GM23338 (cell line): ENCODE measurements around the gene RGS19. TPM values are rescaled to one million over a fixed set of nuclear protein-coding genes. Genes with fewer than 3 reads are reported as not detected.

Experiments
- ATAC-seq: fragments of 200-7000 bp; cut with Tn5 transposase; 3 replicates; pipeline ENCODE4 v1.9.1; 2020
- DNase-seq: peaks from one replicate; pipeline ENCODE4 v3.0.0-alpha.2; 2015; ENCODE audit warnings: low spot score
- H2AFZ ChIP-seq: fragments of 200-600 bp; sonication (generic); 2 replicates; pipeline ENCODE4 v1.8.0; 2016; ENCODE audit warnings: antibody characterized with exemption, mild to moderate bottlenecking, moderate library complexity
- H3F3A ChIP-seq: fragments of 200-600 bp; sonication (generic); replicated peaks from 2 replicates; pipeline ENCODE4 v1.8.0; 2017; ENCODE audit warnings: antibody characterized with exemption, mixed run types, low read depth
- H3K27ac ChIP-seq: fragments of 200-600 bp; sonication (generic); 2 replicates; pipeline ENCODE4 v1.6.1; 2016; ENCODE audit warnings: low read depth
- H3K27me3 ChIP-seq: fragments of 200-600 bp; sonication (generic); 2 replicates; pipeline ENCODE4 v1.8.0; 2016; ENCODE audit warnings: mild to moderate bottlenecking, mixed run types, moderate library complexity; ENCODE audit not compliant: insufficient read depth
- H3K36me3 ChIP-seq: fragments of 200-600 bp; sonication (generic); 2 replicates; pipeline ENCODE4 v1.8.0; 2016; ENCODE audit warnings: mild to moderate bottlenecking; ENCODE audit not compliant: insufficient read depth
- H3K4me1 ChIP-seq: fragments of 200-600 bp; sonication (generic); 2 replicates; pipeline ENCODE4 v1.8.0; 2016; ENCODE audit warnings: mild to moderate bottlenecking, moderate library complexity; ENCODE audit not compliant: insufficient read depth
- H3K4me2 ChIP-seq: fragments of 200-600 bp; sonication (generic); 2 replicates; pipeline ENCODE4 v1.7.1; 2017; ENCODE audit warnings: mixed run types
- H3K4me3 ChIP-seq: fragments of 200-600 bp; sonication (generic); 2 replicates; pipeline ENCODE4 v1.6.1; 2016; ENCODE audit warnings: mixed run types
- H3K79me2 ChIP-seq: fragments of 200-600 bp; sonication (generic); replicated peaks from 2 replicates; pipeline ENCODE4 v1.8.0; 2017; ENCODE audit warnings: mild to moderate bottlenecking; ENCODE audit not compliant: insufficient read depth
- H3K9me2 ChIP-seq: fragments of 200-600 bp; sonication (generic); 2 replicates; pipeline ENCODE4 v1.8.0; 2017; ENCODE audit not compliant: insufficient read depth
- H4K20me1 ChIP-seq: fragments of 200-600 bp; sonication (generic); replicated peaks from 2 replicates; pipeline ENCODE4 v1.8.0; 2017; ENCODE audit warnings: mild to moderate bottlenecking; ENCODE audit not compliant: insufficient read depth
- H3K27ac Mint-ChIP-seq: 2 replicates; pipeline ENCODE4 v1.8.0; 2020; ENCODE audit warnings: inconsistent platforms, mild to moderate bottlenecking, moderate library complexity, mixed read lengths
- H3K27me3 Mint-ChIP-seq: 3 replicates; pipeline ENCODE4 v1.8.0; 2022; ENCODE audit warnings: low read depth, mild to moderate bottlenecking, moderate library complexity, mixed read lengths, inconsistent platforms; ENCODE audit not compliant: insufficient read depth, poor library complexity
- H3K36me3 Mint-ChIP-seq: 3 replicates; pipeline ENCODE4 v1.8.0; 2021; ENCODE audit warnings: low read depth, mild to moderate bottlenecking, inconsistent platforms, moderate library complexity, mixed read lengths
- H3K4me1 Mint-ChIP-seq: 3 replicates; pipeline ENCODE4 v1.8.0; 2020; ENCODE audit warnings: mild to moderate bottlenecking, inconsistent platforms, mixed read lengths
- H3K4me3 Mint-ChIP-seq: 3 replicates; pipeline ENCODE4 v1.8.0; 2021; ENCODE audit warnings: moderate library complexity, mild to moderate bottlenecking, inconsistent platforms, mixed read lengths
- H3K9me3 Mint-ChIP-seq: 3 replicates; pipeline ENCODE4 v1.8.0; 2020; ENCODE audit warnings: moderate library complexity, mild to moderate bottlenecking, inconsistent platforms, mixed read lengths
- EZH2phosphoT487 ChIP-seq: fragments of 200-600 bp; sonication (generic); IDR thresholded peaks from one replicate; pipeline ENCODE4 v1.8.1; 2018; ENCODE audit warnings: antibody characterized with exemption; ENCODE audit not compliant: unreplicated experiment
- STAT1 ChIP-seq: IDR thresholded peaks from one replicate; pipeline ENCODE4 v1.6.1; 2016; ENCODE audit warnings: antibody characterized with exemption; ENCODE audit not compliant: unreplicated experiment
- polyA plus RNA-seq: library from polyadenylated mRNA; unstranded; fragments of >200 nt; fragmentation: Nextera tagmentation; extraction: Ambion mirVana; gene quantifications from 2 replicates; pipeline ENCODE4 v1.2.1, GENCODE V29; 2016
- total RNA-seq: library from RNA; depleted of rRNA; stranded (reverse); fragments of >200 nt; shearing (Covaris generic); gene quantifications from 2 replicates; pipeline ENCODE4 v1.2.3, GENCODE V29; 2014
- TF ChIP-seq, protein P1 (sequence below), 2 experiments: fragments of 200-600 bp in 1 of 2; sonication (generic) in 1 of 2; conservative IDR thresholded peaks; 2 replicates each; pipeline versions ENCODE4 v1.5.1 to v1.6.1; 2016 to 2017; ENCODE audit warnings: antibody characterized with exemption in 2 of 2, low read depth in 2 of 2, mild to moderate bottlenecking in 2 of 2, moderate library complexity in 1 of 2
- TF ChIP-seq, protein P2 (sequence below): IDR thresholded peaks from one replicate; pipeline ENCODE4 v1.6.1; 2018; ENCODE audit warnings: antibody characterized with exemption; ENCODE audit not compliant: unreplicated experiment
- TF ChIP-seq, protein P3 (sequence below): fragments of 250-450 bp; sonication (Bioruptor Pico); IDR thresholded peaks from 2 replicates; pipeline ENCODE4 v1.5.0; 2020; ENCODE audit warnings: mild to moderate bottlenecking, moderate library complexity

RGS19 gene
- total and polyA plus RNA-seq, 2 experiments from 2014 or later: 13.1 to 19.7 TPM

- Mint-ChIP-seq H3K36me3 (peaks cover 6% of the 10 kb centered on the region), H3K4me3 (no peak overlapping the region), H3K27ac (no peak overlapping the region), H3K4me1 (peaks cover 32% of the 10 kb centered on the region), H3K27me3 (peaks cover 48% of the 10 kb centered on the region), H3K9me3 (no peaks in the 10 kb centered on the region)
- Histone ChIP-seq H4K20me1 (no peaks in the 10 kb centered on the region), H3K4me3 (peak overlapping the region; percentile 79; the same call in 1 of the 2 replicates), H3K79me2 (no peaks in the 10 kb centered on the region), H3K4me1 (peaks cover 38% of the 10 kb centered on the region), H2AFZ (no peak overlapping the region), H3K27me3 (peaks cover 49% of the 10 kb centered on the region), H3K4me2 (peak overlapping the region; percentile 91), H3K36me3 (no peaks in the 10 kb centered on the region), H3K27ac (no peak overlapping the region), H3K9me2 (no peaks in the 10 kb centered on the region), H3F3A (peaks cover 10% of the 10 kb centered on the region; the same call in 1 of the 2 replicates)
- TF ChIP-seq, protein P1, sequence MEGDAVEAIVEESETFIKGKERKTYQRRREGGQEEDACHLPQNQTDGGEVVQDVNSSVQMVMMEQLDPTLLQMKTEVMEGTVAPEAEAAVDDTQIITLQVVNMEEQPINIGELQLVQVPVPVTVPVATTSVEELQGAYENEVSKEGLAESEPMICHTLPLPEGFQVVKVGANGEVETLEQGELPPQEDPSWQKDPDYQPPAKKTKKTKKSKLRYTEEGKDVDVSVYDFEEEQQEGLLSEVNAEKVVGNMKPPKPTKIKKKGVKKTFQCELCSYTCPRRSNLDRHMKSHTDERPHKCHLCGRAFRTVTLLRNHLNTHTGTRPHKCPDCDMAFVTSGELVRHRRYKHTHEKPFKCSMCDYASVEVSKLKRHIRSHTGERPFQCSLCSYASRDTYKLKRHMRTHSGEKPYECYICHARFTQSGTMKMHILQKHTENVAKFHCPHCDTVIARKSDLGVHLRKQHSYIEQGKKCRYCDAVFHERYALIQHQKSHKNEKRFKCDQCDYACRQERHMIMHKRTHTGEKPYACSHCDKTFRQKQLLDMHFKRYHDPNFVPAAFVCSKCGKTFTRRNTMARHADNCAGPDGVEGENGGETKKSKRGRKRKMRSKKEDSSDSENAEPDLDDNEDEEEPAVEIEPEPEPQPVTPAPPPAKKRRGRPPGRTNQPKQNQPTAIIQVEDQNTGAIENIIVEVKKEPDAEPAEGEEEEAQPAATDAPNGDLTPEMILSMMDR (conservative IDR thresholded peaks at IDR 0.05; ENCODE audit: low read depth in 2 of 2): no peak
- TF ChIP-seq, protein P2, sequence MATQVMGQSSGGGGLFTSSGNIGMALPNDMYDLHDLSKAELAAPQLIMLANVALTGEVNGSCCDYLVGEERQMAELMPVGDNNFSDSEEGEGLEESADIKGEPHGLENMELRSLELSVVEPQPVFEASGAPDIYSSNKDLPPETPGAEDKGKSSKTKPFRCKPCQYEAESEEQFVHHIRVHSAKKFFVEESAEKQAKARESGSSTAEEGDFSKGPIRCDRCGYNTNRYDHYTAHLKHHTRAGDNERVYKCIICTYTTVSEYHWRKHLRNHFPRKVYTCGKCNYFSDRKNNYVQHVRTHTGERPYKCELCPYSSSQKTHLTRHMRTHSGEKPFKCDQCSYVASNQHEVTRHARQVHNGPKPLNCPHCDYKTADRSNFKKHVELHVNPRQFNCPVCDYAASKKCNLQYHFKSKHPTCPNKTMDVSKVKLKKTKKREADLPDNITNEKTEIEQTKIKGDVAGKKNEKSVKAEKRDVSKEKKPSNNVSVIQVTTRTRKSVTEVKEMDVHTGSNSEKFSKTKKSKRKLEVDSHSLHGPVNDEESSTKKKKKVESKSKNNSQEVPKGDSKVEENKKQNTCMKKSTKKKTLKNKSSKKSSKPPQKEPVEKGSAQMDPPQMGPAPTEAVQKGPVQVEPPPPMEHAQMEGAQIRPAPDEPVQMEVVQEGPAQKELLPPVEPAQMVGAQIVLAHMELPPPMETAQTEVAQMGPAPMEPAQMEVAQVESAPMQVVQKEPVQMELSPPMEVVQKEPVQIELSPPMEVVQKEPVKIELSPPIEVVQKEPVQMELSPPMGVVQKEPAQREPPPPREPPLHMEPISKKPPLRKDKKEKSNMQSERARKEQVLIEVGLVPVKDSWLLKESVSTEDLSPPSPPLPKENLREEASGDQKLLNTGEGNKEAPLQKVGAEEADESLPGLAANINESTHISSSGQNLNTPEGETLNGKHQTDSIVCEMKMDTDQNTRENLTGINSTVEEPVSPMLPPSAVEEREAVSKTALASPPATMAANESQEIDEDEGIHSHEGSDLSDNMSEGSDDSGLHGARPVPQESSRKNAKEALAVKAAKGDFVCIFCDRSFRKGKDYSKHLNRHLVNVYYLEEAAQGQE: no peak
- no peak for TF ChIP-seq STAT1
- DNase-seq (no peak), ATAC-seq (no peak)
These were observed 42.2 kb downstream of the RGS19 start for GRCh38 chr20:64037199-64037497.

DNA sequence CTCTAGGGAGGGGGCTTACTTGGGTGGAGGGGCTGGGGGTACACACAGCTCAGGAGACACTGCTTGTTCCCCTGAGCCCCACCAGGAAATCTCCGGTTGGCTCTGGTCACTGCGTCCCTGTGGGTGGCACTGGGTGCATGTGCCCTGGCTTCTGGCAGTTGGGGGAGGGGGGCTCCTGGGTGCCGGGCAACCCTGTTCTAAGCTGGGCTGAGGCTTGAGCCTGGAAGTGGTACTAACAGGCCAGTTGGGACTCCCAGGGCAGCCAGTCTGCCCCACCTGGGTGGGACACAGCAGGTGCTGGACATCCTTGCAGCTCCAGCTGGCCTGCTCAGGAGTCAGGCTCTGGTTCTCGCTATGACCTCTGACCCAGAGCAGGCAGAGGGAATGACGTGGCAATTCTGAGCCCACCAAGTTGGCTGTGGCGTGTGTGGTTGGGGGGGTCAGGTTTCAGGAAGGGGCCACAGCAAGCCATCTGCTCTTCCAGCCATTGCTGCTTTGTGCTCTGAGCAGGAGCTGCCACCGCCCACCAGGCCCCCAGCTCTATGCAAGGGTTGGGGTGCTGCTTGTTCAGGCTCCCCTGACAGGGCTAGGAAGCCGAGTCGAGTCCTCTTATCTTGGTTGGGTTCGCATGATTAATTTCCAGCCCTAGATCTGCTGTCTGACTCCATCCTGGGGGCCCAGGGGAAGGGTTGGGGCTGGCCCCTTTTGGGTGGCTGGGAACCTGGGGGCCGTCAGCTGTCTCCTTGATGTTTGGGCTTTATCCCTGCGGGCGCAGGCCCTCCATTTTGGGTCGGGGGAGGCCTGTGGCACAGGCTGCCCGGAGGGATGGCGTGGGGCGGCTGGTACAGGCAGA, 42.7 kb downstream of the RGS19 start:
- H3K27me3 Mint-ChIP-seq: peaks cover 43% of the 10 kb centered on the region
- H3K27ac Mint-ChIP-seq: no peak overlapping the region
- no peak overlapping the region for H3K4me3 Mint-ChIP-seq
- H3F3A ChIP-seq: peaks cover 10% of the 10 kb centered on the region; the same call in 1 of the 2 replicates
- no peak overlapping the region for H3K27ac ChIP-seq
- no peaks in the 10 kb centered on the region for H3K9me2 ChIP-seq
- no peaks in the 10 kb centered on the region for H4K20me1 ChIP-seq
- no peak overlapping the region for H3K4me3 ChIP-seq
- no peaks in the 10 kb centered on the region for H3K36me3 ChIP-seq
- DNase-seq (no peak), ATAC-seq (no peak)
- no peak for TF ChIP-seq EZH2phosphoT487
- TF ChIP-seq, protein P3, sequence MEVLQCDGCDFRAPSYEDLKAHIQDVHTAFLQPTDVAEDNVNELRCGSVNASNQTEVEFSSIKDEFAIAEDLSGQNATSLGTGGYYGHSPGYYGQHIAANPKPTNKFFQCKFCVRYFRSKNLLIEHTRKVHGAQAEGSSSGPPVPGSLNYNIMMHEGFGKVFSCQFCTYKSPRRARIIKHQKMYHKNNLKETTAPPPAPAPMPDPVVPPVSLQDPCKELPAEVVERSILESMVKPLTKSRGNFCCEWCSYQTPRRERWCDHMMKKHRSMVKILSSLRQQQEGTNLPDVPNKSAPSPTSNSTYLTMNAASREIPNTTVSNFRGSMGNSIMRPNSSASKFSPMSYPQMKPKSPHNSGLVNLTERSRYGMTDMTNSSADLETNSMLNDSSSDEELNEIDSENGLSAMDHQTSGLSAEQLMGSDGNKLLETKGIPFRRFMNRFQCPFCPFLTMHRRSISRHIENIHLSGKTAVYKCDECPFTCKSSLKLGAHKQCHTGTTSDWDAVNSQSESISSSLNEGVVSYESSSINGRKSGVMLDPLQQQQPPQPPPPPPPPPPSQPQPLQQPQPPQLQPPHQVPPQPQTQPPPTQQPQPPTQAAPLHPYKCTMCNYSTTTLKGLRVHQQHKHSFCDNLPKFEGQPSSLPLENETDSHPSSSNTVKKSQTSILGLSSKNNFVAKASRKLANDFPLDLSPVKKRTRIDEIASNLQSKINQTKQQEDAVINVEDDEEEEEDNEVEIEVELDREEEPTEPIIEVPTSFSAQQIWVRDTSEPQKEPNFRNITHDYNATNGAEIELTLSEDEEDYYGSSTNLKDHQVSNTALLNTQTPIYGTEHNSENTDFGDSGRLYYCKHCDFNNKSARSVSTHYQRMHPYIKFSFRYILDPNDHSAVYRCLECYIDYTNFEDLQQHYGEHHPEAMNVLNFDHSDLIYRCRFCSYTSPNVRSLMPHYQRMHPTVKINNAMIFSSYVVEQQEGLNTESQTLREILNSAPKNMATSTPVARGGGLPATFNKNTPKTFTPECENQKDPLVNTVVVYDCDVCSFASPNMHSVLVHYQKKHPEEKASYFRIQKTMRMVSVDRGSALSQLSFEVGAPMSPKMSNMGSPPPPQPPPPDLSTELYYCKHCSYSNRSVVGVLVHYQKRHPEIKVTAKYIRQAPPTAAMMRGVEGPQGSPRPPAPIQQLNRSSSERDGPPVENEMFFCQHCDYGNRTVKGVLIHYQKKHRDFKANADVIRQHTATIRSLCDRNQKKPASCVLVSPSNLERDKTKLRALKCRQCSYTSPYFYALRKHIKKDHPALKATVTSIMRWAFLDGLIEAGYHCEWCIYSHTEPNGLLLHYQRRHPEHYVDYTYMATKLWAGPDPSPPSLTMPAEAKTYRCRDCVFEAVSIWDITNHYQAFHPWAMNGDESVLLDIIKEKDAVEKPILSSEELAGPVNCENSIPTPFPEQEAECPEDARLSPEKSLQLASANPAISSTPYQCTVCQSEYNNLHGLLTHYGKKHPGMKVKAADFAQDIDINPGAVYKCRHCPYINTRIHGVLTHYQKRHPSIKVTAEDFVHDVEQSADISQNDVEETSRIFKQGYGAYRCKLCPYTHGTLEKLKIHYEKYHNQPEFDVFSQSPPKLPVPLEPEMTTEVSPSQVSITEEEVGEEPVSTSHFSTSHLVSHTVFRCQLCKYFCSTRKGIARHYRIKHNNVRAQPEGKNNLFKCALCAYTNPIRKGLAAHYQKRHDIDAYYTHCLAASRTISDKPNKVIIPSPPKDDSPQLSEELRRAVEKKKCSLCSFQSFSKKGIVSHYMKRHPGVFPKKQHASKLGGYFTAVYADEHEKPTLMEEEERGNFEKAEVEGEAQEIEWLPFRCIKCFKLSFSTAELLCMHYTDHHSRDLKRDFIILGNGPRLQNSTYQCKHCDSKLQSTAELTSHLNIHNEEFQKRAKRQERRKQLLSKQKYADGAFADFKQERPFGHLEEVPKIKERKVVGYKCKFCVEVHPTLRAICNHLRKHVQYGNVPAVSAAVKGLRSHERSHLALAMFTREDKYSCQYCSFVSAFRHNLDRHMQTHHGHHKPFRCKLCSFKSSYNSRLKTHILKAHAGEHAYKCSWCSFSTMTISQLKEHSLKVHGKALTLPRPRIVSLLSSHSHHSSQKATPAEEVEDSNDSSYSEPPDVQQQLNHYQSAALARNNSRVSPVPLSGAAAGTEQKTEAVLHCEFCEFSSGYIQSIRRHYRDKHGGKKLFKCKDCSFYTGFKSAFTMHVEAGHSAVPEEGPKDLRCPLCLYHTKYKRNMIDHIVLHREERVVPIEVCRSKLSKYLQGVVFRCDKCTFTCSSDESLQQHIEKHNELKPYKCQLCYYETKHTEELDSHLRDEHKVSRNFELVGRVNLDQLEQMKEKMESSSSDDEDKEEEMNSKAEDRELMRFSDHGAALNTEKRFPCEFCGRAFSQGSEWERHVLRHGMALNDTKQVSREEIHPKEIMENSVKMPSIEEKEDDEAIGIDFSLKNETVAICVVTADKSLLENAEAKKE (CRISPR knock-in tag): no peak
- H3K4me2 ChIP-seq: peak overlapping the region; percentile 91; the same call in 1 of the 2 replicates
- peaks cover 32% of the 10 kb centered on the region for H3K4me1 Mint-ChIP-seq
- H3K36me3 Mint-ChIP-seq: peaks cover 6% of the 10 kb centered on the region
- H3K79me2 ChIP-seq: no peaks in the 10 kb centered on the region
- peaks cover 44% of the 10 kb centered on the region for H3K27me3 ChIP-seq
- no peak overlapping the region for H2AFZ ChIP-seq
- peaks cover 32% of the 10 kb centered on the region for H3K4me1 ChIP-seq
- no peaks in the 10 kb centered on the region for H3K9me3 Mint-ChIP-seq
